ENCODE measurements around the gene AGBL2.

GRCh38 chr11:47726118-47726442 lies 10.9 kb upstream of the AGBL2 start:
- no peak for TF ChIP-seq CTCF (IDR thresholded peaks at IDR 0.05)
- no peak for TF ChIP-seq POLR2A (IDR thresholded peaks at IDR 0.05)
- no peak for TF ChIP-seq EP300 (IDR thresholded peaks at IDR 0.05; ENCODE audit: low read depth)
